HL-60 (cell line): Measurements from ENCODE around the gene IWS1.

ENCODE experiments used
- DNase-seq, 2 experiments: peaks; one replicate each; pipeline ENCODE4 v3.0.0-alpha.2; 2010 to 2020; ENCODE audit warnings: low read depth in 1 of 2, low spot score in 1 of 2
- H3K27ac ChIP-seq: fragments of 250-450 bp; sonication (Bioruptor Pico); replicated peaks from 2 replicates; pipeline ENCODE4 v1.5.1; 2020; ENCODE audit warnings: mild to moderate bottlenecking, moderate library complexity
- H3K27me3 ChIP-seq: fragments of 250-450 bp; sonication (Bioruptor Pico); 2 replicates; pipeline ENCODE4 v1.5.1; 2021; ENCODE audit warnings: mild to moderate bottlenecking, moderate library complexity; ENCODE audit not compliant: insufficient read depth, poor library complexity, severe bottlenecking
- H3K4me3 ChIP-seq: replicated peaks from 2 replicates; pipeline ENCODE4 v1.5.1; 2011; ENCODE audit warnings: mild to moderate bottlenecking, control low read depth, low read length; ENCODE audit not compliant: insufficient read depth
- GABPA ChIP-seq: IDR thresholded peaks from 2 replicates; pipeline ENCODE4 v1.6.1; 2012; ENCODE audit warnings: low read depth
- POLR2AphosphoS5 ChIP-seq: IDR thresholded peaks from 2 replicates; pipeline ENCODE4 v1.6.1; 2012; ENCODE audit warnings: low read depth
- SPI1 ChIP-seq: IDR thresholded peaks from 2 replicates; pipeline ENCODE4 v1.6.1; 2012; ENCODE audit warnings: low read depth, mild to moderate bottlenecking, borderline replicate concordance
- TF ChIP-seq, protein P1 (sequence below): IDR thresholded peaks from 2 replicates; pipeline ENCODE4 v1.6.1; 2012; ENCODE audit warnings: low read depth; ENCODE audit not compliant: insufficient replicate concordance
- TF ChIP-seq, protein P2 (sequence below): IDR thresholded peaks from one replicate; pipeline ENCODE4 v1.5.1; 2011; ENCODE audit warnings: low read length, control low read depth, inconsistent platforms; ENCODE audit not compliant: insufficient read depth

IWS1 gene

DNA sequence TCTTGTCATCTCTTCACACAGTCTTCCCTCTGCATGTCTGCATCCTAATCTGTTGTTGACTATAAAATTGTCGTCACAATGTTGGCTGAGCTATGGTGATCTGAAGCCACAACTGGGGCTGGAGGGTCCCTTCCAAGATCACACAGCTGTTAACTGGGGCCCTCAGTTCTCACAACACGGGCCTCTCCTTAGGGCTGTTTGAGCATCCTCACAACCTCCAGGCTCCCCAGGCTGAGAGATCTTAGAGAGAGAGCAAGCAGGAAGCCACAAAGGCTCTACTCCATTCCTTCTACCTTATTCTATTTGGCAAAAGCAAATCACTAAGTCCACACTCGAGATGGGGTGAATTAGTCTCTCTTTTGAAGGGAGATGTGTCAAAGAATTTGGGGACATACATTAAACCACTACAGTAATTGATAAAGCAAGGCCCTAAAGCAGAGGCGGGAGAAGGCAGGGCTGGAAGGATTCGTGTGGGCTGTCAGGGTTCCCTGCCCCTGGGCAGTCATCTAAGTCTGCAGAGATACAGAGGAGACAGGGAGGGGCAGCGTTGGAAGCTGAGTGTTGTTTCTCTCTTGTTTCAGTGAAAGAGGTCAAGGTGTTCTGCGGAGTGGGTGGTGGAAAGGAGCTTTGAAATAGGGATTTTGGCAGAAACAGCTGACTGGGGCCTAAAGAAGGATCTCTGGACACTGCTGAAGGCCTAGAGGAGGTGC, 25.1 kb upstream of the IWS1 start:
- Histone ChIP-seq H3K27me3 (no peaks in the 10 kb centered on the region), H3K27ac (no peak overlapping the region), H3K4me3 (no peak overlapping the region)
- TF ChIP-seq POLR2AphosphoS5 (no peak), GABPA (no peak), SPI1 (no peak)
- TF ChIP-seq, protein P1, sequence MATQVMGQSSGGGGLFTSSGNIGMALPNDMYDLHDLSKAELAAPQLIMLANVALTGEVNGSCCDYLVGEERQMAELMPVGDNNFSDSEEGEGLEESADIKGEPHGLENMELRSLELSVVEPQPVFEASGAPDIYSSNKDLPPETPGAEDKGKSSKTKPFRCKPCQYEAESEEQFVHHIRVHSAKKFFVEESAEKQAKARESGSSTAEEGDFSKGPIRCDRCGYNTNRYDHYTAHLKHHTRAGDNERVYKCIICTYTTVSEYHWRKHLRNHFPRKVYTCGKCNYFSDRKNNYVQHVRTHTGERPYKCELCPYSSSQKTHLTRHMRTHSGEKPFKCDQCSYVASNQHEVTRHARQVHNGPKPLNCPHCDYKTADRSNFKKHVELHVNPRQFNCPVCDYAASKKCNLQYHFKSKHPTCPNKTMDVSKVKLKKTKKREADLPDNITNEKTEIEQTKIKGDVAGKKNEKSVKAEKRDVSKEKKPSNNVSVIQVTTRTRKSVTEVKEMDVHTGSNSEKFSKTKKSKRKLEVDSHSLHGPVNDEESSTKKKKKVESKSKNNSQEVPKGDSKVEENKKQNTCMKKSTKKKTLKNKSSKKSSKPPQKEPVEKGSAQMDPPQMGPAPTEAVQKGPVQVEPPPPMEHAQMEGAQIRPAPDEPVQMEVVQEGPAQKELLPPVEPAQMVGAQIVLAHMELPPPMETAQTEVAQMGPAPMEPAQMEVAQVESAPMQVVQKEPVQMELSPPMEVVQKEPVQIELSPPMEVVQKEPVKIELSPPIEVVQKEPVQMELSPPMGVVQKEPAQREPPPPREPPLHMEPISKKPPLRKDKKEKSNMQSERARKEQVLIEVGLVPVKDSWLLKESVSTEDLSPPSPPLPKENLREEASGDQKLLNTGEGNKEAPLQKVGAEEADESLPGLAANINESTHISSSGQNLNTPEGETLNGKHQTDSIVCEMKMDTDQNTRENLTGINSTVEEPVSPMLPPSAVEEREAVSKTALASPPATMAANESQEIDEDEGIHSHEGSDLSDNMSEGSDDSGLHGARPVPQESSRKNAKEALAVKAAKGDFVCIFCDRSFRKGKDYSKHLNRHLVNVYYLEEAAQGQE = no peak
- TF ChIP-seq, protein P2, sequence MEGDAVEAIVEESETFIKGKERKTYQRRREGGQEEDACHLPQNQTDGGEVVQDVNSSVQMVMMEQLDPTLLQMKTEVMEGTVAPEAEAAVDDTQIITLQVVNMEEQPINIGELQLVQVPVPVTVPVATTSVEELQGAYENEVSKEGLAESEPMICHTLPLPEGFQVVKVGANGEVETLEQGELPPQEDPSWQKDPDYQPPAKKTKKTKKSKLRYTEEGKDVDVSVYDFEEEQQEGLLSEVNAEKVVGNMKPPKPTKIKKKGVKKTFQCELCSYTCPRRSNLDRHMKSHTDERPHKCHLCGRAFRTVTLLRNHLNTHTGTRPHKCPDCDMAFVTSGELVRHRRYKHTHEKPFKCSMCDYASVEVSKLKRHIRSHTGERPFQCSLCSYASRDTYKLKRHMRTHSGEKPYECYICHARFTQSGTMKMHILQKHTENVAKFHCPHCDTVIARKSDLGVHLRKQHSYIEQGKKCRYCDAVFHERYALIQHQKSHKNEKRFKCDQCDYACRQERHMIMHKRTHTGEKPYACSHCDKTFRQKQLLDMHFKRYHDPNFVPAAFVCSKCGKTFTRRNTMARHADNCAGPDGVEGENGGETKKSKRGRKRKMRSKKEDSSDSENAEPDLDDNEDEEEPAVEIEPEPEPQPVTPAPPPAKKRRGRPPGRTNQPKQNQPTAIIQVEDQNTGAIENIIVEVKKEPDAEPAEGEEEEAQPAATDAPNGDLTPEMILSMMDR = no peak
- no peak for DNase-seq

DNA sequence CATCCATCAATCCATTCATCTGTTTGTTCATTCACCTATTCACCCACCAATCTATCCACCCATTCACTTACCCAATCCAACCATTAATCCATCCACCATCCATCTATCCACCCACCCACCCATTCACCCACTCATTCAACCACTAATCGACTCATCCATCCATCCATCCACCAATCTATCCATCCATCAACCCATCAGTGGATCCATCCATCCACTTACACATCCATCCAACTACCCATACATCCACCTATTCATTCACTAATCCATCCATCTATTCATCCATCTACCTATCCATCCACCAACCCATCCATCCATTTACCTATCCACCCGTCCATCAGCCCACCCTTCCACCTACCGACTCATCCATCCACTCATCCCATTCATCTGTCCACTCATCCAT, 20.5 kb upstream of the IWS1 start:
- Histone ChIP-seq H3K27me3 (no peaks in the 10 kb centered on the region), H3K27ac (no peak overlapping the region), H3K4me3 (no peak overlapping the region)
- DNase-seq = no peak
- TF ChIP-seq, protein P1 = no peak
- TF ChIP-seq POLR2AphosphoS5 = no peak
- no peak for TF ChIP-seq SPI1
- TF ChIP-seq GABPA = no peak
- TF ChIP-seq, protein P2 = no peak

DNA sequence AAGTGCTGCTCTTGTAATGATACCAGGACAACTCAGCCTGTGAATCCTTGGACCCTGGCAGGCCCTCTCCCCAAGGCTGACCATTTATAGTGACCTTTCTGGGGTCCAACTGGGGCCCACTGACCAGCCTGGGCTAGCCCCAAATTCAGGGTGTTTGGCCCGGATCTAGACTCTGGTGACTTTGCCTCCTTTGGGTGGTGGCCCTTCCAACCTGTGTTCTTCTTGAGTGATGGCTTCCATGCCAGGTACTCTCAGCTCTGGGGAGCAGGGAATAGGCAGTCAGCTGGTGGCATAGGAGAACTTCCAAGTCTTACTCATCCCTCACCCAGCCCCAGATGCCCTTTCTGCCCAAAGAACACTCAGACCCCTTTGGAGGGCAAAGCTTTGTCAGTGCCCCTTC, 19.5 kb upstream of the IWS1 start:
- Histone ChIP-seq H3K27ac (no peak overlapping the region), H3K4me3 (no peak overlapping the region), H3K27me3 (no peaks in the 10 kb centered on the region)
- no peak for DNase-seq
- TF ChIP-seq, protein P2 = no peak
- TF ChIP-seq SPI1 = no peak
- TF ChIP-seq, protein P1 = no peak
